Coronary artery (tissue), 2 donors: Measurements from ENCODE around the gene SAMHD1.
A peak's percentile ranks its signal among the peaks of the same experiment; 100 is the strongest.

Source experiments
- DNase-seq: peaks from one replicate; pipeline ENCODE4 v3.0.0-alpha.2; 2017; ENCODE audit warnings: low spot score
- H3K27ac ChIP-seq, 2 donors: fragments of 200-600 bp; sonication (generic); one replicate each; pipeline ENCODE4 v1.5.1; 2016 to 2019
- H3K4me3 ChIP-seq: fragments of 200-600 bp; sonication (generic); 2 replicates; pipeline ENCODE4 v1.5.1; 2016; ENCODE audit warnings: mild to moderate bottlenecking, moderate library complexity
- TF ChIP-seq, protein P1 (sequence below): fragments of 200-600 bp; sonication (generic); IDR thresholded peaks from one replicate; pipeline ENCODE4 v1.5.1; 2019; ENCODE audit warnings: antibody characterized with exemption

Gene SAMHD1

GRCh38 chr20:36859282-36859555, 92.3 kb downstream of the SAMHD1 start:
- no peak overlapping the region for H3K4me3 ChIP-seq
- H3K27ac ChIP-seq = peak overlapping the region in 1 of 2 donors; percentile 94
- TF ChIP-seq, protein P1, sequence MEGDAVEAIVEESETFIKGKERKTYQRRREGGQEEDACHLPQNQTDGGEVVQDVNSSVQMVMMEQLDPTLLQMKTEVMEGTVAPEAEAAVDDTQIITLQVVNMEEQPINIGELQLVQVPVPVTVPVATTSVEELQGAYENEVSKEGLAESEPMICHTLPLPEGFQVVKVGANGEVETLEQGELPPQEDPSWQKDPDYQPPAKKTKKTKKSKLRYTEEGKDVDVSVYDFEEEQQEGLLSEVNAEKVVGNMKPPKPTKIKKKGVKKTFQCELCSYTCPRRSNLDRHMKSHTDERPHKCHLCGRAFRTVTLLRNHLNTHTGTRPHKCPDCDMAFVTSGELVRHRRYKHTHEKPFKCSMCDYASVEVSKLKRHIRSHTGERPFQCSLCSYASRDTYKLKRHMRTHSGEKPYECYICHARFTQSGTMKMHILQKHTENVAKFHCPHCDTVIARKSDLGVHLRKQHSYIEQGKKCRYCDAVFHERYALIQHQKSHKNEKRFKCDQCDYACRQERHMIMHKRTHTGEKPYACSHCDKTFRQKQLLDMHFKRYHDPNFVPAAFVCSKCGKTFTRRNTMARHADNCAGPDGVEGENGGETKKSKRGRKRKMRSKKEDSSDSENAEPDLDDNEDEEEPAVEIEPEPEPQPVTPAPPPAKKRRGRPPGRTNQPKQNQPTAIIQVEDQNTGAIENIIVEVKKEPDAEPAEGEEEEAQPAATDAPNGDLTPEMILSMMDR = no peak
- DNase-seq = no peak

DNA sequence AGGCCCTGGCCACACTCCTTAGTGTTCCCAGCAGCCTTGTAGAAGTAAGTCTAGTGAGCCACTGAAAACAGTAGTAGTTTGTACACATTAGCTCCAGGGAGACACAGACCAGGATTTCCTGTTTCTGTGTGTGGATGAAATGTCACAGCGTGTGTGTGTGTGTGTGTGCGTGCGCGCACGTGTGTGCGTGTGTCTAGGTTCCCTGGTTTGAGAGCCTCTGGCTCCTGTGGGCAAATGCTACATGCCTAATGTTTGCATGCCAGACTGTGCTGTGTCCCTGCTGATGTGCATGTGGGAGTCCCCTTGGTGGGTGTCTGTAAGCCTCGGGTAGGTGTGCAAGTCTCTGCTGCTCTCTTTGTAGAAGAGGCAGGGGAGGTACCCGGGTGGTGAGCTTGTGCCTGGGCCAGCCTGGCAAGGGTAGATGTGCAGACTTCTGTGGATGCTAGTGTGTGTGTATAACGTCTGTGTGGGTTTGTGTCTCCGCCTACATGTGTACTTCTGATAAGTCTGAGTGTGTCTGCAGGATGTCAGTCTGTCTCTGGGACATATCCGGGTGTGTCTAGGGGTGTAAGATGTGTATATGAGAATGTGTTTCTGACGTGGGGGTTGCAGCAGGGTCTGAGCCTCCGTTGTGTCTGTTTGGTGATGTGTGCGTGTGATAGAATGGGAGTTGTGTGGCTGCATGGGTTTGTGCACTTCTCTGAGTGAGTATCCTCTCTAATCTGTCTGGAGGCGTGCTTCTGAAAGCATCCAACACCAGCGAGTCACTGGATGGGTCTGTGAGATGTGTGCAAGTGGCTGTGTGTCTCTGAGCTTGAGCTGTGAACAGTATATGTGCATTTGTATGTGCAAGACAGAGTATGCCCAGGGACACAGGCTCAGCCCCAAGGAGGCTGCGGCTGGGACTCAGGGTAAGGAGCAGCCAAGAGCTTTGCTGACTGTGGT, 94.5 kb downstream of the SAMHD1 start:
- H3K4me3 ChIP-seq = peak overlapping the region; percentile 14
- peak overlapping the region; percentile 56 to 94 for H3K27ac ChIP-seq
- DNase-seq = no peak
- TF ChIP-seq, protein P1 = no peak

- TF ChIP-seq, protein P1 = no peak
- peak overlapping the region; percentile 56 to 94 for H3K27ac ChIP-seq
- peak overlapping the region; percentile 14 for H3K4me3 ChIP-seq
- no peak for DNase-seq
These were observed 95.3 kb downstream of the SAMHD1 start for GRCh38 chr20:36856195-36856594.

DNA sequence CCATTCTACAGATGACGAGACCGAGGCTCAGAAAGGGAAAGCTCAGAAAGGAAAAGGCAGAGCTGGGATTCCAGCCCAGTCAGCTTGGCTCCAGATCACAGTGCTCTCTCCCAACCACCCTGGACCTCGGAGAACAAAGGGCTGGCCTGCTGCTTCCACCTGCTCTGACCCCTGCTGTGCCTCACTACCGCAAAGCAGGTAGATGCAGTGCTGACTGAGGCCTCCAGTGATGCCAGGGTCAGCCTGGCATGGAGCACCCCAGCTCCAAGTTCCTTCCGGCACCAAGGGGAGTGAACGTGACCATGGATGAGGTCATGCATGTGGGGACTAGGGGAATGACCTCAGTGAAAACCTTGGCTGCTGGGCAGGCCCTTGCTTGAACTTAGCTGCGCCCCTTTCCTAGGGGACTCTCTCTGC, 96.3 kb downstream of the SAMHD1 start:
- H3K27ac ChIP-seq = peak overlapping the region; percentile 56 to 94

DNA sequence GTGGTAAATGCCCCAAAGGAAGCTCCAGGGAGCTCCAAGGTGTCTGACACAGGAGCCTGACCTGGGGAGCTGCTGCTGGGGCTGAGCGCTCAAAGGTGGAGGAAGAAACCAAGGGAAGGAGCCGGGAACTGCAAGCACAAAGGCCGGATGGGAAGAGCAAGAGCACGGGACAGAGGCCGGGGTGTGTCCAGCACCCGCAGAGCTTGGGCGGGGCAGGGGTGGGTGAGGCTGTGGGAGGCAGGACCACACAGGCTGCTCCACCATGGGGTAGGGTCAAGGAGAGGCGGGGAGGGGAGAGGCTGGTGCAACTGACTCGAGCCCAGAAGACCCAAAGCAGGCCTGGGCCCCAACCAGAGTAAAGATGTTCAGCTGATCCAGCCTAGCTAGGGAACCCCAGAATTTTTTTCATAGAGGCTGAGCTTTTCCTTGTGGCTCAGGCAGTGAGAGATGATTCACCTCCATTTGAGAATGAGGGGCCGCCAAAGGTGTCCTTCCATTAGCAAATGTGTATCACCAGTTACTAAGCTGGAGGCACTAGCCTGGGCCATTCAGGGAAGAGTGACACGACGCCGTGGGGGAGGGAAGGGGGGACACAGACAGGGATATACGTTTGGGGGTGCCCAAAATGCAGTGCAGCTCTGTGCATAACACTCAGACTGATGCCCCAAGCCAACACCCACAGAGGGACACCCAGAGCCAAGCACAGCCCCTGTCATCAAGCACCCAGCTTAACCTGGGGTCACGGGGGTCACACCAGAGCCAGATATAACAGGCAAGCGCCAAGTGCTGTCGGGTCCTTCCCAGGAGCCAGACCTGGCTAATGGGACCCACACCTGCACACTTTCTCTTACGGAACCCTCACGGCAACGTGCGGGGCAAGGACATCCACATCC, 96.9 kb downstream of the SAMHD1 start:
- DNase-seq = no peak
- Histone ChIP-seq H3K4me3 (no peak overlapping the region), H3K27ac (peak overlapping the region; percentile 56 to 94)
- TF ChIP-seq, protein P1 = no peak

More for the DNA sequence above, 96.3 kb downstream of the SAMHD1 start:
- TF ChIP-seq, protein P1 = no peak
- H3K4me3 ChIP-seq = peak overlapping the region; percentile 14
- no peak for DNase-seq

GRCh38 chr20:36852187-36852586, 99.3 kb downstream of the SAMHD1 start:
- peak overlapping the region; percentile 94 to 97 for H3K27ac ChIP-seq
- peak overlapping the region; percentile 56 for H3K4me3 ChIP-seq
- no peak for DNase-seq
- TF ChIP-seq, protein P1 = no peak
